Measurements from ENCODE around the gene RPS16.
A peak's percentile ranks its signal among the peaks of the same experiment; 100 is the strongest.

The RPS16 gene

DNA sequence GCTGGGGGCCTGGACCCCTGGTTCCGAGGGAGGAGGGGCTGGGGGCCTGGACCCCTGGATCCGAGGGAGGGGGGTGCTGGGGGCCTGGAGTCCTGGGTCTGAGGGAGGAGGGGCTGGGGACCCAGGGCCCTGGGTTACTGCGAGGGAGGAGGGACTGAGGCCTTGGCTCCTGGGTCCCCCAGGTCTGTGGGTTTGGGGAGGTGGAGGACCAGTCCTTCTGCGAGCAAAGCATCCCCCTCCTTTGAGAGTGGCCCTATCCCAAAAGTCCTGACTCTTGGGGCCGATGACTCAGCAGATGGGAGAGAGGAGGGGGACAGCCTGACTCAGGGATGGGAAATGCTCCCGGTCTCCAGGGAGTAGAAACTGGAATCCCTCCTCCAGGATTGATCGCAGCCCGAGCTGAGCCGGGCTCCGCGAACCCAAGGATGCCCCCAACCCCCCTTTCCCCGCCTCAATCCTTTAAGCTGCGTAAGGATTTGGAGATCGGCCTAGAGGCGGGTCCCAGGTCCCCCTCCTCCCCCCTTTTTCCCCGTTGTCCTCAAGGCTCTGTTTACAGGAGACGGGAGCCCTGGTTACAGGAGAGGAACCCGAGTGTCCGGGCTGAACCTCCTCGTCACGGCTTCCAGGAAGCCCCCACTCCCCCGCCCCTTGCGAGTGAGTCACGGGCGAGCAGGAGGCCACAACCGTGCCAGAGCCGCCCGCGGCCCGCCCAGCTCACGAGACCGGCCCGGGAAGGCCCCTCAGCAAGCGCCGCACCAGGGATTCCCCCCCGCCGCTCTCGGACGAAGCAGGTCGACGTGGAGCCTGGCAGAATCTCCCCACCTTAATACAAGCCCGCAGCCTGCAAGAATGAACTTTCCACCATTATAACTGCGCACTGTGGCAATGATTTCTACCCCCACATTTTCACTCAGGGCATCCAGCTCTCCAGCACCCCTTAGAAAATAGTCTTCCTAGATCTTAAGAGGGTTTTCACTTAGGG is 32.1 kb downstream of the RPS16 start:
- DNase-seq (ENCODE audit: extremely low read depth, low read depth): peak; percentile 100
- TF ChIP-seq, protein P1, sequence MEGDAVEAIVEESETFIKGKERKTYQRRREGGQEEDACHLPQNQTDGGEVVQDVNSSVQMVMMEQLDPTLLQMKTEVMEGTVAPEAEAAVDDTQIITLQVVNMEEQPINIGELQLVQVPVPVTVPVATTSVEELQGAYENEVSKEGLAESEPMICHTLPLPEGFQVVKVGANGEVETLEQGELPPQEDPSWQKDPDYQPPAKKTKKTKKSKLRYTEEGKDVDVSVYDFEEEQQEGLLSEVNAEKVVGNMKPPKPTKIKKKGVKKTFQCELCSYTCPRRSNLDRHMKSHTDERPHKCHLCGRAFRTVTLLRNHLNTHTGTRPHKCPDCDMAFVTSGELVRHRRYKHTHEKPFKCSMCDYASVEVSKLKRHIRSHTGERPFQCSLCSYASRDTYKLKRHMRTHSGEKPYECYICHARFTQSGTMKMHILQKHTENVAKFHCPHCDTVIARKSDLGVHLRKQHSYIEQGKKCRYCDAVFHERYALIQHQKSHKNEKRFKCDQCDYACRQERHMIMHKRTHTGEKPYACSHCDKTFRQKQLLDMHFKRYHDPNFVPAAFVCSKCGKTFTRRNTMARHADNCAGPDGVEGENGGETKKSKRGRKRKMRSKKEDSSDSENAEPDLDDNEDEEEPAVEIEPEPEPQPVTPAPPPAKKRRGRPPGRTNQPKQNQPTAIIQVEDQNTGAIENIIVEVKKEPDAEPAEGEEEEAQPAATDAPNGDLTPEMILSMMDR (IDR thresholded peaks at IDR 0.05; ENCODE audit: low read depth, low read length): no peak

DNA sequence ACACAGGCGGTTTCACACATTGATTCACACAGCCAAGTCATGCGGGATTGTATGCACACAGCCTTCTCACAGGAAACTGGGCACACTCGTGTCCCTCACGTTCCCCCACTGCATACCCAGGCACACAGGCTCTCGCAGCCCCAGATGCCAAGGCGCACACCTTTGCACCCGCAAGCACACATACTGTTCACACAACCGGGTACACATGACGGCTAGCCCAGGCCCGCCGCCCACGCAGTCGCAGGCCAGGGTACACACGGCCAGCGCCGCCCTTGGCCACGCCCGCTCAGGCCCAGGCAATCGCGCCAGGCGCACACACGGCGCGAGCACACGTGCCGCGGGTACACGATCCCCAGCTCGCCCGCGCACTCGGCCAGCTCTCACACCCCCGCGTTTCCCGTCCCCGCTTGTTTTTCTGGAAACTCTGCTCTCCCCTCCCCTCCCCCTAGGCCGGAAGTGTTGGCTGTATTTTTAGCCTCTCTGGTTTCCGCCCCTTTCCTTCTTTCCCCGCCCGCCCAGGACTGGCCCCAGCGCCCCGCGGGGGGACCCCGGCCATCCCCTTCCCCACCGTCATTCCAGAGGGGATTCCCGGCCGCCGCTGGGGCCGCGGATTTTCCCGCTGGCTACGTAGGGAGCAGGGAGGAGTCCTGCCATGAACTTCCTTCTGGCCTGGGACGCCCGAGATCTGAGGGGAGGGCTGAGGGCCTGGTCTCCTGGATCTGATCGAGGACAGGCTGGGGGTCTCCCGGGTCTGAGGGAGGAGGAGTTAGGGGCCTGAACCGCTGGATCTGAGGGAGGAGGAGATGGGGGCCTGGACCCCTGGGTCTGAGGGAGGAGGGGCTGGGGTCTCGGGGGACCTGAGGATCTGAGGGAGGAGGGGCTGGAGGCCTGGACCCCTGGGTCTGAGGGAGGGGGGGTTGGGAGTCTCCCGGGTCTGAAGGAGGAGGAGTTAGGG is 33.1 kb downstream of the RPS16 start:
- DNase-seq (ENCODE audit: extremely low read depth, low read depth): peak; percentile 87
- TF ChIP-seq, protein P1 (IDR thresholded peaks at IDR 0.05; ENCODE audit: low read depth, low read length): no peak

DNA sequence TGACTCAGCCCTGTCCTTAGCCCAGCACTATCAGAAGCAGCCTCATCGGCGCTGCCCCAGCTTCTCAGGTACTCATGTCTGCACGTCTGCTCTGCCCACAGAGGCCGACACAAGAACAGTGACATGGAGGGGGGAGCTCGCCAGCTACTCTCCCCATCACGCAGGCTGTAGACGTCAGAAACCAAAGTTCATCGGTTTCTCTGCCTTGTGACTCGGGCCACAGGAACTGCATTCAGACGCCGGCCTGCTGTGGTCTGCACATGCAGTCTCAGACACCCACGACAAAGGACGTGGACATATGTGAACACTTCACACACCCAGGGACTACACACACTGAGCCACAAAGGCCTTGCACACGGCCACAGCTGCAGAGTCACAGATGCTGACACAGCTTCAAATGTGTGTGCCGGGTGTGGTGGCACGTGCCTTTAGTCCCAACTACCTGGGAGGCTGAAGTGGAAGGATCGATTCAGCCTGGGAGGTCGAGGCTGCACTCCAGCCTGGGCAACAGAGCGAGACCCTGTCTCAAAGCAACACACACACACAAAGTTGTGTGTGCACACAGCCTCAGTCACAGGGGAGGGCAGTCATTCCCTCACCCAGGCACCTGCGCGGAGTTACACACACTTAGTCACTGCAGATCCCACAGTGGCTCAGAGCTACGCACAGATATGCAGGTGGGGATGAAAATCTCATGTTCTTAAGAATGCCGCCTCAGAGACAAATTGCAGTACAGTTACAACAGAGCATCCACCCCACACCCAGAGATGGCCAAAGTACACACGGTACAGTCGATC is 34.0 kb downstream of the RPS16 start:
- TF ChIP-seq, protein P1 (IDR thresholded peaks at IDR 0.05; ENCODE audit: low read depth, low read length): no peak
- DNase-seq (ENCODE audit: extremely low read depth, low read depth): no peak

DNA sequence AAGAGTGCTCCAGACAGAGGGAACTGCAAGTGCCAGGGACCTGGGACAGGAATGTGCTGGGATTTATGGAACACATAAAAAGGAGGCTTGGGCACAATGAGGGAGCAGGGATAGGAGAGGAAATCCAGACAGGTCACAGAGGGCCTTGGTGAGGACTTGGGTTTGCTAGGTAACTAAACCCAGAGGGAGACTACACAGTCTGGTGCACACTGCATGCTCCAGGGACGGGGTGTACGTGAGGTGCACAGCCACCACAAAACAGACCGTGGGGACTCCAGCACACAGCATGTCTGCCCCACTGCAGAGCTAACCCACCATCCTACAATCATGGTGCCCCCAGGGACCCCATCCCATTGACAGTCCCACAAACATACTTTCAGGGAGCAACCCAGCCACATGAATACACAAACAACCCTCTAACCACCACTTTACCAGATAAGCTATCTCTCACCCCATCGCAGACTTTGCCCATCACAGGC is 34.6 kb downstream of the RPS16 start:
- TF ChIP-seq, protein P1 (IDR thresholded peaks at IDR 0.05; ENCODE audit: low read depth, low read length): no peak

DNA sequence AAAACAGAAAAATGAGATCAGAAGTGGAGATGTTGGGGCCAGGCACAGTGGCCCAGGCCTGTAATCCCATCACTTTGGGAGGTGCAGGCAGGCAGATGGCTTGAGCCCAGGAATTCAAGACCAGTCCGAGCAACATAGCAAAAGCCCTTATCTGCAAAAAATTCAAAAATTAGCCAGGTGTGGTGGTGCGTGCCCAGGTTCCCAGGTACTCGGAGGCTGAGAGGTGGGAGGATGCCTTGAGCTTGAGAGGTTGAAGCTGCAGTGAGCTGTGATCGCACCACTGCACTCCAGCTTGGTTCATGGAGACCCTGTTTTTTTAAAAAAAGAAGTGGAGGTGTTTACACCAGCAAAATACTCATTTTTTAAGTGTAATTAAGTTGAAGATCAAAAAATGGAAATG is 35.7 kb downstream of the RPS16 start:
- TF ChIP-seq, protein P1 (IDR thresholded peaks at IDR 0.05; ENCODE audit: low read depth, low read length): no peak

More for the DNA sequence above, 34.6 kb downstream of the RPS16 start:
- no peak for DNase-seq (ENCODE audit: extremely low read depth, low read depth)

DNA sequence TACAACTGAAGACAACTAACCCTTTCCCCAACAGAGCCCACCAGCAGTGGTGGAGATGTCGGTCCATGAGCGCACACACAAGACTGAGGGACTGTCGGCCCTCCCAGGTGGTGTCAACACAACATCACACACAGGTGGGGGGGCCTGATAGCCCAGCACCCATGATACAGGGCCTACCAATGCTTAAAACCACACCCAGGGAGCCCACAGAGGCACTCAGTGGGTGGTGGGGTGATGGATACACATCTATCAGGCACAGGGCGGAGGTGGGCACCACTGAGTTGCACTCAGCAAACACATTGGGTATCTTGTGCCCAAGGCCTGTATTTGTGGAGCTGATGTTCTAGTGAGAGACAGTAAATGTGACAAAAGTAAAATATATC is 36.1 kb downstream of the RPS16 start:
- DNase-seq (ENCODE audit: extremely low read depth, low read depth): no peak
- TF ChIP-seq, protein P1 (IDR thresholded peaks at IDR 0.05; ENCODE audit: low read depth, low read length): no peak

More for the DNA sequence above, 35.7 kb downstream of the RPS16 start:
- no peak for DNase-seq (ENCODE audit: extremely low read depth, low read depth)
